ENCODE data around the gene PLEKHG2. TPM values are rescaled to one million over a fixed set of nuclear protein-coding genes. Genes with fewer than 3 reads are reported as not detected.

The PLEKHG2 gene
- total and polyA plus RNA-seq, 9 of the 15 experiments (the other 6 are each of a cell fraction or from before 2014, with no cell fraction given), result 0.98 to 45.7 (median 9.8) TPM

GRCh38 chr19:39406656-39407409, 5.6 kb upstream of the PLEKHG2 start, which contains the start of gene ZFP36 (continued):
- no peak for TF ChIP-seq PATZ1 (CRISPR knock-in tag; IDR thresholded peaks at IDR 0.05; ENCODE audit: borderline replicate concordance)
- TF ChIP-seq MXD1 (CRISPR knock-in tag; IDR thresholded peaks at IDR 0.05; ENCODE audit: borderline replicate concordance, poor library complexity, severe bottlenecking), result no peak
- TF ChIP-seq ELK3 (CRISPR knock-in tag; IDR thresholded peaks at IDR 0.05), result no peak
- no peak for TF ChIP-seq HBP1 (CRISPR knock-in tag; IDR thresholded peaks at IDR 0.05)
- no peak for TF ChIP-seq ZNF584 (CRISPR knock-in tag; IDR thresholded peaks at IDR 0.05; ENCODE audit: low read depth)
- TF ChIP-seq BHLHE40 (IDR thresholded peaks at IDR 0.05; ENCODE audit: low read length), result no peak
- no peak for TF ChIP-seq SLC30A9 (CRISPR knock-in tag; IDR thresholded peaks at IDR 0.05)
- no peak; the same call in 1 of the 2 replicates for TF ChIP-seq ZNF12 (CRISPR knock-in tag; IDR thresholded peaks at IDR 0.05)
- no peak for TF ChIP-seq NR2C1 (IDR thresholded peaks at IDR 0.05)
- TF ChIP-seq NR2C1 (tag; IDR thresholded peaks at IDR 0.05), result no peak
- TF ChIP-seq ZBTB43 (CRISPR knock-in tag; IDR thresholded peaks at IDR 0.05), result no peak
- TF ChIP-seq HMG20B (CRISPR knock-in tag; IDR thresholded peaks at IDR 0.05), result no peak
- TF ChIP-seq IRF2 (CRISPR knock-in tag; IDR thresholded peaks at IDR 0.05), result no peak
- no peak for TF ChIP-seq ZNF668 (CRISPR knock-in tag; IDR thresholded peaks at IDR 0.05)
- no peak for TF ChIP-seq RBM39 (optimal IDR thresholded peaks at IDR 0.05; ENCODE audit: low read depth, low read length)
- peak; percentile 98 for TF ChIP-seq POLR2B (IDR thresholded peaks at IDR 0.05; ENCODE audit: low read depth, partially characterized antibody)
- no peak for TF ChIP-seq CBX8 (IDR thresholded peaks at IDR 0.05; ENCODE audit: borderline replicate concordance, extremely low read depth, low read depth, low read length, poor library complexity, severe bottlenecking)
- TF ChIP-seq NFIC (IDR thresholded peaks at IDR 0.05), result 0 out of 2 replicates have a peak, but pooled peaks have one; percentile 32
- TF ChIP-seq PHTF2 (CRISPR knock-in tag; IDR thresholded peaks at IDR 0.05), result no peak
- TF ChIP-seq CREBBP (IDR thresholded peaks at IDR 0.05; ENCODE audit: low read depth, low read length), result no peak
